Measurements from ENCODE around the gene FNDC5.

The FNDC5 gene

GRCh38 chr1:32890516-32891240, 20.0 kb upstream of the FNDC5 start:
- Histone ChIP-seq H3K9me3 (ENCODE audit: control insufficient read depth, low read length) (no peaks in the 10 kb centered on the region), H3K27me3 (ENCODE audit: control insufficient read depth, insufficient read depth, low read length, poor library complexity, severe bottlenecking) (peaks cover 40% of the 10 kb centered on the region), H3K27ac (ENCODE audit: insufficient read depth, low read depth, low read length, poor library complexity, severe bottlenecking) (no peak overlapping the region), H3K36me3 (ENCODE audit: control insufficient read depth, insufficient read depth, low read length) (no peaks in the 10 kb centered on the region), H3K4me1 (ENCODE audit: control insufficient read depth, insufficient read depth, low read length) (peaks cover 20% of the 10 kb centered on the region), H3K4me3 (ENCODE audit: insufficient read depth, low read depth, low read length) (no peak overlapping the region)
- 89 to 90% methylated on average over 7 of the region's 7 CpGs for WGBS, 2 experiments

GRCh38 chr1:32889731-32890278, 19.1 kb upstream of the FNDC5 start:
- Histone ChIP-seq H3K4me1 (ENCODE audit: control insufficient read depth, insufficient read depth, low read length) (peaks cover 24% of the 10 kb centered on the region), H3K27ac (ENCODE audit: insufficient read depth, low read depth, low read length, poor library complexity, severe bottlenecking) (no peak overlapping the region), H3K9me3 (ENCODE audit: control insufficient read depth, low read length) (no peaks in the 10 kb centered on the region), H3K27me3 (ENCODE audit: control insufficient read depth, insufficient read depth, low read length, poor library complexity, severe bottlenecking) (peaks cover 48% of the 10 kb centered on the region), H3K36me3 (ENCODE audit: control insufficient read depth, insufficient read depth, low read length) (no peaks in the 10 kb centered on the region), H3K4me3 (ENCODE audit: insufficient read depth, low read depth, low read length) (no peak overlapping the region)
- 88 to 90% methylated on average over 3 of the region's 3 CpGs for WGBS, 2 experiments

GRCh38 chr1:32888677-32889420, 18.1 kb upstream of the FNDC5 start:
- Histone ChIP-seq H3K27ac (ENCODE audit: insufficient read depth, low read depth, low read length, poor library complexity, severe bottlenecking) (no peak overlapping the region), H3K4me3 (ENCODE audit: insufficient read depth, low read depth, low read length) (no peak overlapping the region), H3K4me1 (ENCODE audit: control insufficient read depth, insufficient read depth, low read length) (peaks cover 16% of the 10 kb centered on the region), H3K36me3 (ENCODE audit: control insufficient read depth, insufficient read depth, low read length) (no peaks in the 10 kb centered on the region), H3K9me3 (ENCODE audit: control insufficient read depth, low read length) (no peaks in the 10 kb centered on the region), H3K27me3 (ENCODE audit: control insufficient read depth, insufficient read depth, low read length, poor library complexity, severe bottlenecking) (peaks cover 53% of the 10 kb centered on the region)
- WGBS, 2 experiments = 91 to 92% methylated on average over 24 of the region's 24 CpGs

- Histone ChIP-seq H3K9me3 (ENCODE audit: control insufficient read depth, low read length) (no peaks in the 10 kb centered on the region), H3K27me3 (ENCODE audit: control insufficient read depth, insufficient read depth, low read length, poor library complexity, severe bottlenecking) (peaks cover 53% of the 10 kb centered on the region), H3K36me3 (ENCODE audit: control insufficient read depth, insufficient read depth, low read length) (no peaks in the 10 kb centered on the region), H3K27ac (ENCODE audit: insufficient read depth, low read depth, low read length, poor library complexity, severe bottlenecking) (no peak overlapping the region), H3K4me1 (ENCODE audit: control insufficient read depth, insufficient read depth, low read length) (peaks cover 16% of the 10 kb centered on the region), H3K4me3 (ENCODE audit: insufficient read depth, low read depth, low read length) (no peak overlapping the region)
- WGBS, 2 experiments = 79% methylated on average over 3 of the region's 3 CpGs
Measured at GRCh38 chr1:32888134-32888533, 17.4 kb upstream of the FNDC5 start.

GRCh38 chr1:32887623-32888022, 16.9 kb upstream of the FNDC5 start:
- 80 to 83% methylated on average over 12 of the region's 12 CpGs for WGBS, 2 experiments
- Histone ChIP-seq H3K4me1 (ENCODE audit: control insufficient read depth, insufficient read depth, low read length) (peaks cover 16% of the 10 kb centered on the region), H3K27ac (ENCODE audit: insufficient read depth, low read depth, low read length, poor library complexity, severe bottlenecking) (no peak overlapping the region), H3K4me3 (ENCODE audit: insufficient read depth, low read depth, low read length) (no peak overlapping the region), H3K27me3 (ENCODE audit: control insufficient read depth, insufficient read depth, low read length, poor library complexity, severe bottlenecking) (peaks cover 51% of the 10 kb centered on the region), H3K36me3 (ENCODE audit: control insufficient read depth, insufficient read depth, low read length) (no peaks in the 10 kb centered on the region), H3K9me3 (ENCODE audit: control insufficient read depth, low read length) (no peaks in the 10 kb centered on the region)

- peaks cover 44% of the 10 kb centered on the region for H3K27me3 ChIP-seq (ENCODE audit: control insufficient read depth, insufficient read depth, low read length, poor library complexity, severe bottlenecking)
Measured at GRCh38 chr1:32886828-32887414, 16.2 kb upstream of the FNDC5 start.

GRCh38 chr1:32886004-32886827, 15.5 kb upstream of the FNDC5 start, which contains the start of gene HPCA:
Gene HPCA (plus strand): TSS chr1:32886491. CDS start chr1:32888899, 2,408 bp downstream.
- Histone ChIP-seq H3K4me3 (ENCODE audit: insufficient read depth, low read depth, low read length) (peak within 1 kb of the TSS; percentile 3), H3K27me3 (ENCODE audit: control insufficient read depth, insufficient read depth, low read length, poor library complexity, severe bottlenecking) (peaks cover 39% of the 10 kb centered on the region)
- WGBS, 2 experiments = 7 to 8% methylated on average over 79 of the region's 79 CpGs

More at GRCh38 chr1:32886828-32887414, 16.2 kb upstream of the FNDC5 start:
- Histone ChIP-seq H3K4me3 (ENCODE audit: insufficient read depth, low read depth, low read length) (no peak overlapping the region), H3K27ac (ENCODE audit: insufficient read depth, low read depth, low read length, poor library complexity, severe bottlenecking) (no peak overlapping the region), H3K36me3 (ENCODE audit: control insufficient read depth, insufficient read depth, low read length) (no peaks in the 10 kb centered on the region), H3K9me3 (ENCODE audit: control insufficient read depth, low read length) (no peaks in the 10 kb centered on the region), H3K4me1 (ENCODE audit: control insufficient read depth, insufficient read depth, low read length) (peaks cover 14% of the 10 kb centered on the region)
- WGBS, 2 experiments = 49 to 51% methylated on average over 19 of the region's 19 CpGs

GRCh38 chr1:32885676-32886003, 14.9 kb upstream of the FNDC5 start:
- H3K4me3 ChIP-seq (ENCODE audit: insufficient read depth, low read depth, low read length) = no peak overlapping the region

More at GRCh38 chr1:32886004-32886827, 15.5 kb upstream of the FNDC5 start, which contains the start of gene HPCA:
- Histone ChIP-seq H3K36me3 (ENCODE audit: control insufficient read depth, insufficient read depth, low read length) (no peaks in the 10 kb centered on the region), H3K9me3 (ENCODE audit: control insufficient read depth, low read length) (no peaks in the 10 kb centered on the region), H3K27ac (ENCODE audit: insufficient read depth, low read depth, low read length, poor library complexity, severe bottlenecking) (no peak within 1 kb of the TSS), H3K4me1 (ENCODE audit: control insufficient read depth, insufficient read depth, low read length) (peaks cover 14% of the 10 kb centered on the region)

GRCh38 chr1:32884726-32885125, 14.0 kb upstream of the FNDC5 start:
- Histone ChIP-seq H3K27ac (ENCODE audit: insufficient read depth, low read depth, low read length, poor library complexity, severe bottlenecking) (no peak overlapping the region), H3K9me3 (ENCODE audit: control insufficient read depth, low read length) (no peaks in the 10 kb centered on the region), H3K27me3 (ENCODE audit: control insufficient read depth, insufficient read depth, low read length, poor library complexity, severe bottlenecking) (peaks cover 39% of the 10 kb centered on the region), H3K36me3 (ENCODE audit: control insufficient read depth, insufficient read depth, low read length) (no peaks in the 10 kb centered on the region), H3K4me1 (ENCODE audit: control insufficient read depth, insufficient read depth, low read length) (peaks cover 14% of the 10 kb centered on the region), H3K4me3 (ENCODE audit: insufficient read depth, low read depth, low read length) (no peak overlapping the region)
- 62 to 65% methylated on average over 12 of the region's 12 CpGs for WGBS, 2 experiments

More at GRCh38 chr1:32885676-32886003, 14.9 kb upstream of the FNDC5 start:
- Histone ChIP-seq H3K9me3 (ENCODE audit: control insufficient read depth, low read length) (no peaks in the 10 kb centered on the region), H3K27ac (ENCODE audit: insufficient read depth, low read depth, low read length, poor library complexity, severe bottlenecking) (no peak overlapping the region), H3K4me1 (ENCODE audit: control insufficient read depth, insufficient read depth, low read length) (peaks cover 14% of the 10 kb centered on the region), H3K36me3 (ENCODE audit: control insufficient read depth, insufficient read depth, low read length) (no peaks in the 10 kb centered on the region), H3K27me3 (ENCODE audit: control insufficient read depth, insufficient read depth, low read length, poor library complexity, severe bottlenecking) (peaks cover 39% of the 10 kb centered on the region)
- WGBS, 2 experiments = 32 to 39% methylated on average over 8 of the region's 8 CpGs
